RWPE2 (cell line): ENCODE results near the gene RIPK4.

Experiments
- ATAC-seq: fragments of 200-7000 bp; cut with Tn5 transposase; 3 replicates; pipeline ENCODE4 v1.9.1; 2021; ENCODE audit warnings: low read depth
- DNase-seq: peaks from one replicate; pipeline ENCODE4 v3.0.0-alpha.2; 2020; ENCODE audit warnings: low spot score
- H3K27ac ChIP-seq: fragments of 450-650 bp; 2 replicates; pipeline ENCODE4 v1.5.1; 2017; ENCODE audit warnings: mild to moderate bottlenecking; ENCODE audit not compliant: poor library complexity, severe bottlenecking
- H3K27me3 ChIP-seq: fragments of 250-450 bp; sonication (Bioruptor Pico); 2 replicates; pipeline ENCODE4 v1.5.1; 2021; ENCODE audit warnings: mild to moderate bottlenecking, moderate library complexity; ENCODE audit not compliant: insufficient read depth, poor library complexity, severe bottlenecking
- H3K36me3 ChIP-seq: fragments of 250-450 bp; sonication (Bioruptor Pico); 2 replicates; pipeline ENCODE4 v1.5.1; 2020; ENCODE audit warnings: low read depth, mild to moderate bottlenecking, moderate library complexity
- H3K4me1 ChIP-seq: fragments of 250-450 bp; sonication (Bioruptor Pico); 2 replicates; pipeline ENCODE4 v1.5.1; 2021; ENCODE audit warnings: mild to moderate bottlenecking, moderate library complexity; ENCODE audit not compliant: insufficient read depth, poor library complexity, severe bottlenecking
- H3K4me3 ChIP-seq: fragments of 250-450 bp; sonication (Bioruptor Pico); 2 replicates; pipeline ENCODE4 v1.5.1; 2021; ENCODE audit warnings: mild to moderate bottlenecking, moderate library complexity; ENCODE audit not compliant: severe bottlenecking
- H3K9me3 ChIP-seq: fragments of 250-450 bp; sonication (Bioruptor Pico); 2 replicates; pipeline ENCODE4 v1.5.1; 2021; ENCODE audit warnings: mild to moderate bottlenecking, moderate library complexity; ENCODE audit not compliant: severe bottlenecking
- CTCF ChIP-seq: fragments of 450-650 bp; IDR thresholded peaks from one replicate; pipeline ENCODE4 v1.5.1; 2017; ENCODE audit warnings: mild to moderate bottlenecking, moderate library complexity; ENCODE audit not compliant: poor library complexity, severe bottlenecking

The RIPK4 gene

GRCh38 chr21:41810597-41810932, 43.7 kb upstream of the RIPK4 start:
- Histone ChIP-seq H3K36me3 (peaks cover 55% of the 10 kb centered on the region), H3K4me1 (no peaks in the 10 kb centered on the region), H3K27me3 (no peaks in the 10 kb centered on the region), H3K4me3 (no peak overlapping the region), H3K27ac (no peak overlapping the region), H3K9me3 (no peaks in the 10 kb centered on the region)
- TF ChIP-seq CTCF, result no peak
- DNase-seq (no peak), ATAC-seq (no peak)

GRCh38 chr21:41809891-41810596, 43.2 kb upstream of the RIPK4 start:
- no peaks in the 10 kb centered on the region for H3K27me3 ChIP-seq
- ATAC-seq, result no peak
- no peak for TF ChIP-seq CTCF
- peaks cover 50% of the 10 kb centered on the region for H3K36me3 ChIP-seq
- H3K4me3 ChIP-seq, result no peak overlapping the region
- no peak for DNase-seq
- H3K4me1 ChIP-seq, result no peaks in the 10 kb centered on the region
- H3K9me3 ChIP-seq, result no peaks in the 10 kb centered on the region
- H3K27ac ChIP-seq, result no peak overlapping the region

- DNase-seq (no peak), ATAC-seq (no peak)
- Histone ChIP-seq H3K4me3 (no peak overlapping the region), H3K27me3 (no peaks in the 10 kb centered on the region), H3K27ac (no peak overlapping the region), H3K9me3 (no peaks in the 10 kb centered on the region), H3K4me1 (no peaks in the 10 kb centered on the region), H3K36me3 (peaks cover 57% of the 10 kb centered on the region)
- TF ChIP-seq CTCF, result no peak
Observed at GRCh38 chr21:41808846-41809245, 42.0 kb upstream of the RIPK4 start.

- no peak for DNase-seq
- Histone ChIP-seq H3K4me3 (no peak overlapping the region), H3K36me3 (peaks cover 59% of the 10 kb centered on the region), H3K9me3 (no peaks in the 10 kb centered on the region), H3K27ac (no peak overlapping the region), H3K27me3 (no peaks in the 10 kb centered on the region), H3K4me1 (no peaks in the 10 kb centered on the region)
- TF ChIP-seq CTCF, result no peak
- ATAC-seq, result no peak
Observed at GRCh38 chr21:41808094-41808493, 41.2 kb upstream of the RIPK4 start.

GRCh38 chr21:41806773-41807172, 39.9 kb upstream of the RIPK4 start:
- Histone ChIP-seq H3K4me1 (no peaks in the 10 kb centered on the region), H3K27me3 (no peaks in the 10 kb centered on the region), H3K27ac (no peak overlapping the region), H3K4me3 (no peak overlapping the region), H3K9me3 (no peaks in the 10 kb centered on the region), H3K36me3 (peaks cover 57% of the 10 kb centered on the region)
- no peak for DNase-seq
- no peak for ATAC-seq
- TF ChIP-seq CTCF, result no peak
